Chondrocyte (in vitro differentiated cells): Measurements from ENCODE around the gene EXD3. TPM values are rescaled to one million over a fixed set of nuclear protein-coding genes. Genes with fewer than 3 reads are reported as not detected.
"Not testable (repeated sequence)": the region's sequence is repeated elsewhere in the genome, so short reads cannot be mapped to it uniquely, and the experiment has no call there.

Source experiments
- DNase-seq: peaks from one replicate; pipeline ENCODE4 v3.0.0; 2021; ENCODE audit warnings: mixed read lengths, low spot score
- H3K27ac Mint-ChIP-seq: one replicate; pipeline ENCODE4 v1.8.0; 2021; ENCODE audit warnings: mild to moderate bottlenecking, moderate library complexity, mixed read lengths; ENCODE audit not compliant: unreplicated experiment
- H3K27me3 Mint-ChIP-seq: 2 replicates; pipeline ENCODE4 v1.8.0; 2021; ENCODE audit warnings: low read depth, mixed read lengths
- H3K36me3 Mint-ChIP-seq: 2 replicates; pipeline ENCODE4 v1.8.0; 2021; ENCODE audit warnings: low read depth, mixed read lengths
- H3K4me1 Mint-ChIP-seq: 2 replicates; pipeline ENCODE4 v1.8.0; 2021; ENCODE audit warnings: low read depth, mild to moderate bottlenecking, mixed read lengths
- H3K4me3 Mint-ChIP-seq: one replicate; pipeline ENCODE4 v1.8.0; 2021; ENCODE audit warnings: mild to moderate bottlenecking, moderate library complexity, mixed read lengths; ENCODE audit not compliant: unreplicated experiment
- H3K9me3 Mint-ChIP-seq: 2 replicates; pipeline ENCODE4 v1.8.0; 2021; ENCODE audit warnings: low read depth, mixed read lengths
- total RNA-seq: library from RNA; stranded (reverse); gene quantifications from 3 replicates; pipeline ENCODE4 v1.2.1, GENCODE V29; 2021
- TF ChIP-seq, protein P1 (sequence below): fragments of 200-600 bp; sonication (generic); IDR thresholded peaks from 2 replicates; pipeline ENCODE4 v1.5.0; 2021; ENCODE audit warnings: antibody characterized with exemption, mild to moderate bottlenecking, moderate library complexity

The EXD3 gene
- total RNA-seq, 1 donor from 2014 or later = 11.6 TPM

DNA sequence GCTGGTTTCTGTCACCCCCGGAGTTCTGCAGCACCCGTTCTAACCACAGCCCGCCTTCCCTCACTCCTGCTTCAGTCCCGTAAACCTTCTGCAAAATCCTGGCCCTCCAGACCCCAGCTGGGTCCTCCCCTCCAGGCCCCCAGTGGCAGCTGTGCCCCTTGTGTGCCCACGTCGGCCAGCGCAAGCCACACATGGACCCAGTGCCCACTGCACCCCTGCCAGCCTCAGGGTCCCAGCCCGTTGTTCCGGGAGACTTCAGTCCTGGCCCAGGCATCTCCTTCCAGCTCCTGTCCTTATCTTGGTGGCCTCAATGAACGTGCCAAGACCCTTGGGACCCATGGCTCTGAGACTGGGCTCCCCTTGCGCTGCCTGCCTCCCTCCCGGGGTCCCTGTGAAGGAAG lies 43.2 kb downstream of the EXD3 start:
- TF ChIP-seq, protein P1, sequence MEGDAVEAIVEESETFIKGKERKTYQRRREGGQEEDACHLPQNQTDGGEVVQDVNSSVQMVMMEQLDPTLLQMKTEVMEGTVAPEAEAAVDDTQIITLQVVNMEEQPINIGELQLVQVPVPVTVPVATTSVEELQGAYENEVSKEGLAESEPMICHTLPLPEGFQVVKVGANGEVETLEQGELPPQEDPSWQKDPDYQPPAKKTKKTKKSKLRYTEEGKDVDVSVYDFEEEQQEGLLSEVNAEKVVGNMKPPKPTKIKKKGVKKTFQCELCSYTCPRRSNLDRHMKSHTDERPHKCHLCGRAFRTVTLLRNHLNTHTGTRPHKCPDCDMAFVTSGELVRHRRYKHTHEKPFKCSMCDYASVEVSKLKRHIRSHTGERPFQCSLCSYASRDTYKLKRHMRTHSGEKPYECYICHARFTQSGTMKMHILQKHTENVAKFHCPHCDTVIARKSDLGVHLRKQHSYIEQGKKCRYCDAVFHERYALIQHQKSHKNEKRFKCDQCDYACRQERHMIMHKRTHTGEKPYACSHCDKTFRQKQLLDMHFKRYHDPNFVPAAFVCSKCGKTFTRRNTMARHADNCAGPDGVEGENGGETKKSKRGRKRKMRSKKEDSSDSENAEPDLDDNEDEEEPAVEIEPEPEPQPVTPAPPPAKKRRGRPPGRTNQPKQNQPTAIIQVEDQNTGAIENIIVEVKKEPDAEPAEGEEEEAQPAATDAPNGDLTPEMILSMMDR = no peak
- Mint-ChIP-seq H3K9me3 (no peaks in the 10 kb centered on the region), H3K4me3 (no peak overlapping the region), H3K36me3 (peaks cover 1% of the 10 kb centered on the region), H3K27me3 (no peaks in the 10 kb centered on the region), H3K27ac (no peak overlapping the region), H3K4me1 (no peaks in the 10 kb centered on the region)
- no peak for DNase-seq

DNA sequence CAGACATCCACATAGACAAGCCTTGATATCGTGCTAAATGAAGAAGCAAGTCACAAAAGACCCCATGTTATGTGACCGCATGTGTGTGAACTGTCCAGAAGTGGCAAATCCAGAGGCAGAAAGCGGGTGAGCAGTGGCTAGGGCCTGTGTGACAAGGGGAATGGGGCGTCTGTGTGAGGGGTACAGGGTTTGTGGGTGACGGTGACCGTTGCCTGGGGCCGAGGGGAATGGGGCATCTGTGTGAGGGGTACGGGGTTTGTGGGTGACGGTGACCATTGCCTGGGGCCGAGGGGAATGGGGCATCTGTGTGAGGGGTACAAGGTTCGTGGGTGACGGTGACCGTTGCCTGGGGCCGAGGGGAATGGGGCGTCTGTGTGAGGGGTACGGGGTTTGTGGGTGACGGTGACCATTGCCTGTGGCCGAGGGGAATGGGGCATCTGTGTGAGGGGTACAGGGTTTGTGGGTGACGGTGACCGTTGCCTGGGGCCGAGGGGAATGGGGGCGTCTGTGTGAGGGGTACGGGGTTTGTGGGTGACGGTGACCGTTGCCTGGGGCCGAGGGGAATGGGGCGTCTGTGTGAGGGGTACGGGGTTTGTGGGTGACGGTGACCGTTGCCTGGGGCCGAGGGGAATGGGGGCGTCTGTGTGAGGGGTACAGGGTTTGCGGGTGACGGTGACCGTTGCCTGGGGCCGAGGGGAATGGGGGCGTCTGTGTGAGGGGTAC lies 44.1 kb downstream of the EXD3 start:
- H3K27me3 Mint-ChIP-seq, H3K36me3 Mint-ChIP-seq, H3K4me1 Mint-ChIP-seq, H3K4me3 Mint-ChIP-seq, H3K9me3 Mint-ChIP-seq, DNase-seq, H3K27ac Mint-ChIP-seq: not testable (repeated sequence)

DNA sequence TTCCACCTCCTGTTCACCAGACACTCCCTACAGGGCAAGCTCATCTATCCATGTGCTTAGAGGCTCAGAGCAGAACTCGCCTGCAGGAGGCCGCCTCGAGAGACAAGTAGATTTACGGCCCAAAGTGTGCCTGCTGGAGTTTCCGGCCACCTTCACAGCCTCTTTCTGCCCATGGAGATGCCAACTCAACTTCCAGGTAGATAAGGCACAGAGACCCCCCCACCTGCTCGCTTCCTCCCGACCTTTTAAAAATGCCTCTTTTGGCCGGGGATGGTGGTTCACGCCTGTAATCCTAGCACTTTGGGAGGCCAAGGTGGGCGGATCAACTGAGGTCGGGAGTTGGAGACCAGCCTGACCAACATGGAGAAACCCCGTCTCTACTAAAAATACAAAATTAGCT lies 46.6 kb downstream of the EXD3 start:
- Mint-ChIP-seq H3K4me3 (no peak overlapping the region), H3K9me3 (no peaks in the 10 kb centered on the region), H3K4me1 (no peaks in the 10 kb centered on the region), H3K36me3 (peaks cover 1% of the 10 kb centered on the region), H3K27ac (no peak overlapping the region), H3K27me3 (no peaks in the 10 kb centered on the region)
- TF ChIP-seq, protein P1 = no peak
- no peak for DNase-seq

DNA sequence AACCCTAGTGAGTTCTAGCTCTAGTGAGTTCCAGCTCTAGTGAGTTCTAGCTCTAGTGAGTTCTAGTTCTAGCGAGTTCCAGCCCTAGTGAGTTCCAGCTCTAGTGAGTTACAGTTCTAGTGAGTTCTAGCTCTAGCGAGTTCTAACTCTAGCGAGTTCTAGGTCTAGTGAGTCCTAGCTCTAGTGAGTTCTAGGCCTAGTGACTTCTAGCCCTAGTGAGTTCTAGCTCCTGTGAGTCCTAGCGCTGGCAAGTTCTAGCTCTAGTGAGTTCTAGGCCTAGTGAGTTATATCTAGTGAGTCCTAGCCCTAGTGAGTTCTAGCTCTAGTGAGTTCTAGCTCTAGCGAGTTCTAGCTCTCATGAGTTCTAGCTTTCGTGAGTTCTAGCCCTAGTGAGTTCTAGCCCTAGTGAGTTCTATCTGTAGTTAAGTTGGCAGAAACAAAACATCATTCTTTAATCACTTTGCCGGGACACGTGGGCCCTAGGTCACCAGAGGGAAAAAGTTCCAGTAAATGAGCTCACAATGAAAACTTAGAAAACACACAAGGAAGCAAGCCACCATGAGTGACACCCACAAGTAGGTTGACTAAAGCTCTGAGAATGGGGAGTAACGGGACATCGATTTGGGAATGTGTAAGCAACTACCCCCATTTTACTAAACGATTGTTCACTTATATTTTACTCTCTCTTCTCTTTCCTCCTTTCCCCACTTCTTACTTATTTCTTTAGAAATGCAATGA lies 47.5 kb downstream of the EXD3 start:
- Mint-ChIP-seq H3K36me3 (peaks cover 1% of the 10 kb centered on the region), H3K9me3 (no peaks in the 10 kb centered on the region), H3K27me3 (no peaks in the 10 kb centered on the region), H3K4me3 (no peak overlapping the region), H3K4me1 (no peaks in the 10 kb centered on the region), H3K27ac (no peak overlapping the region)
- DNase-seq = no peak
- TF ChIP-seq, protein P1 = no peak

DNA sequence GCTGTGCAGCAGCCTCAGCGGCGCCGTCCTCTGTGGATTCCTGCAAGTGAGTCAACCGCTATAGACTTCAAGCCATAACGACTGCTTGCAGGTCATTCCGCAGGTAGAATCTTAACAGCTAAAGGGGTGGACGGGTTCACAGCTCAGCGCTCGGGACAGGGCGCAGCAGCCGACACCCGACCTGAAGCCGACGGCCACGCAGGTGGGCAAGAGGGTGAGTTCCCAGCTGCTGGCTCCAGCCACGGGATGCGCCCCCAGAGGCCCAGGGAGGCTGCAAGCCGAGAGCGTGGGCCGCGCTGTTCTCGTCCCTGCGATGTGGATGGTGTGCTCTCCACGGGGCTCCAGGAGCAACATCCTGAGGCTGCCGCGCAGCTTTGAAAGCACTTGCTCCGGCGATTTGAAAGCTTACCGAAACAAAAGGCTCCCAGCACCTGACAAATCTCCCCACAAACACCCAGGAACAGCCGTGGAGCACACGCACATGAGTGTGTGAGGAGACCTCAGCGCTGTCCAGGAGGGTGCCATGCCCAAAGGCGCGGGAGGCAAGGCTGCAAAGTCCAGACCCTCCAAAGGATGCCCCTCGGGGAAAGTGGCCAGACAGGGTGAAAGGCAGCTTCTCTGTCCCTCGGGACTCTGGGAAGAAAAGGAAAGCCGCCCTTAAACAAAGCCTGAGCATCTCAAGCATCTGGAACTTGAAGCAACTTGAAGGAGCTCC lies 48.7 kb downstream of the EXD3 start:
- TF ChIP-seq, protein P1 = no peak
- Mint-ChIP-seq H3K9me3 (no peaks in the 10 kb centered on the region), H3K27ac (no peak overlapping the region), H3K36me3 (peaks cover 2% of the 10 kb centered on the region), H3K4me3 (no peak overlapping the region), H3K4me1 (no peaks in the 10 kb centered on the region), H3K27me3 (no peaks in the 10 kb centered on the region)
- DNase-seq = peak; percentile 80
